Measurements from ENCODE around the gene SRGN.

Gene SRGN

GRCh38 chr10:69061305-69062161 is 26.4 kb upstream of the SRGN start:
- DNase-seq = peak; percentile 54

- no peak for DNase-seq
These were observed 25.0 kb upstream of the SRGN start for GRCh38 chr10:69062901-69063300.

GRCh38 chr10:69064762-69065328 is 23.1 kb upstream of the SRGN start:
- DNase-seq = no peak

GRCh38 chr10:69065406-69066361 is 22.2 kb upstream of the SRGN start:
- no peak for DNase-seq

- DNase-seq = no peak
These were observed 20.7 kb upstream of the SRGN start for GRCh38 chr10:69067189-69067588.

- no peak for DNase-seq
These were observed 19.4 kb upstream of the SRGN start for GRCh38 chr10:69068549-69068948.

- DNase-seq = no peak
These were observed 18.5 kb upstream of the SRGN start for GRCh38 chr10:69069090-69070042.

GRCh38 chr10:69070951-69071350 is 17.0 kb upstream of the SRGN start:
- no peak for DNase-seq

GRCh38 chr10:69071610-69072009 is 16.3 kb upstream of the SRGN start:
- no peak for DNase-seq

- peak; percentile 34 for DNase-seq
These were observed 14.9 kb upstream of the SRGN start for GRCh38 chr10:69073026-69073425.

- peak; percentile 14 for DNase-seq
These were observed 14.1 kb upstream of the SRGN start for GRCh38 chr10:69073736-69074364.

- DNase-seq = no peak
These were observed 13.4 kb upstream of the SRGN start for GRCh38 chr10:69074532-69074931.

- no peak for DNase-seq
These were observed 12.5 kb upstream of the SRGN start for GRCh38 chr10:69075431-69075830.

GRCh38 chr10:69078311-69078710 is 9.6 kb upstream of the SRGN start:
- DNase-seq = no peak

- no peak for DNase-seq
These were observed 7.7 kb upstream of the SRGN start for GRCh38 chr10:69080226-69080625.

GRCh38 chr10:69086001-69086509 is 1.8 kb upstream of the SRGN start:
- DNase-seq = peak; percentile 61

GRCh38 chr10:69088471-69088769 is 517 bp downstream of the SRGN start:
- peak; percentile 41 for DNase-seq

- peak; percentile 90 for DNase-seq
These were observed 1.0 kb downstream of the SRGN start for GRCh38 chr10:69088801-69089501.

GRCh38 chr10:69089638-69090599 is 2.0 kb downstream of the SRGN start:
- peak; percentile 68 for DNase-seq

- no peak for DNase-seq
These were observed 2.8 kb downstream of the SRGN start for GRCh38 chr10:69090685-69091084.

All from hematopoietic multipotent progenitor cell treated with erythropoietin and hydrocortisone succinate and interleukin-3 and kit ligand, for 8 days (in vitro differentiated cells).